ENCODE data around the gene BRIP1. TPM values are rescaled to one million over a fixed set of nuclear protein-coding genes. Genes with fewer than 3 reads are reported as not detected.

Gene BRIP1
- total RNA-seq, 1 donor from 2014 or later: 6.4 TPM

DNA sequence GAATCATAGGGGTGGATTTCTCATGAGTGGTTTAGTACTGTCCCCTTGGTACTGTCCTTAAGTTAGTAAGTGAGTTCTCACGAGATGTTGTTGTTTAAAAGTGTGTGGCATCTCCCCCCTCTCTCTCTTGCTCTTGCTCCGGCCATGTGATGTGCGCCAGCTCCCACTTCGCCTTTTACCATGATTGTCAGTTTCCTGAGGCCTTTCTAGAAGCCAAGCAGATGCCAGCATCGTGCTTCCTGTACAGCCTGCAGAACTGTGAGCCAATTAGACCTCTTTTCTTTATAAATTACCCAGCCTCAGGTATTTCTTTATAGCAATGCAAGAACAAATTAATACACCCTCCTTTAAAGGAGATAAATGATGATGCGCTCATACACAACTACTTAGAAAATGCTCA, 222.2 kb downstream of the BRIP1 start:
- Histone ChIP-seq H4K20me1 (ENCODE audit: insufficient read depth, low read length) (no peaks in the 10 kb centered on the region), H3K4me3 (ENCODE audit: insufficient read depth, low read depth, low read length) (no peak overlapping the region), H3K9me3 (ENCODE audit: insufficient read depth, low read depth, low read length) (no peaks in the 10 kb centered on the region), H3K79me2 (ENCODE audit: insufficient read depth, low read length) (no peaks in the 10 kb centered on the region), H3K36me3 (ENCODE audit: insufficient read depth, low read length) (no peaks in the 10 kb centered on the region), H3K27me3 (ENCODE audit: insufficient read depth, low read length) (no peaks in the 10 kb centered on the region), H2AFZ (ENCODE audit: low read depth, low read length) (no peak overlapping the region), H3K4me2 (ENCODE audit: low read length) (no peak overlapping the region), H3K4me1 (ENCODE audit: insufficient read depth, low read length) (peaks cover 2% of the 10 kb centered on the region), H3K27ac (ENCODE audit: low read depth, low read length) (no peak overlapping the region), H3K9ac (ENCODE audit: low read length) (no peak overlapping the region)
- FAIRE-seq (no peak), DNase-seq (ENCODE audit: low read depth) (no peak)
- Mint-ChIP-seq H3K27me3 (ENCODE audit: low read depth, unreplicated experiment) (peaks cover 2% of the 10 kb centered on the region), H3K27ac (ENCODE audit: unreplicated experiment) (no peak overlapping the region), H3K4me1 (ENCODE audit: low read depth, unreplicated experiment) (no peaks in the 10 kb centered on the region), H3K36me3 (ENCODE audit: low read depth, unreplicated experiment) (no peaks in the 10 kb centered on the region), H3K9me3 (ENCODE audit: unreplicated experiment) (no peaks in the 10 kb centered on the region), H3K4me3 (ENCODE audit: unreplicated experiment) (no peak overlapping the region)
- no peak for TF ChIP-seq EZH2 (IDR thresholded peaks at IDR 0.05; ENCODE audit: insufficient read depth, low read length)
- TF ChIP-seq, protein P1, sequence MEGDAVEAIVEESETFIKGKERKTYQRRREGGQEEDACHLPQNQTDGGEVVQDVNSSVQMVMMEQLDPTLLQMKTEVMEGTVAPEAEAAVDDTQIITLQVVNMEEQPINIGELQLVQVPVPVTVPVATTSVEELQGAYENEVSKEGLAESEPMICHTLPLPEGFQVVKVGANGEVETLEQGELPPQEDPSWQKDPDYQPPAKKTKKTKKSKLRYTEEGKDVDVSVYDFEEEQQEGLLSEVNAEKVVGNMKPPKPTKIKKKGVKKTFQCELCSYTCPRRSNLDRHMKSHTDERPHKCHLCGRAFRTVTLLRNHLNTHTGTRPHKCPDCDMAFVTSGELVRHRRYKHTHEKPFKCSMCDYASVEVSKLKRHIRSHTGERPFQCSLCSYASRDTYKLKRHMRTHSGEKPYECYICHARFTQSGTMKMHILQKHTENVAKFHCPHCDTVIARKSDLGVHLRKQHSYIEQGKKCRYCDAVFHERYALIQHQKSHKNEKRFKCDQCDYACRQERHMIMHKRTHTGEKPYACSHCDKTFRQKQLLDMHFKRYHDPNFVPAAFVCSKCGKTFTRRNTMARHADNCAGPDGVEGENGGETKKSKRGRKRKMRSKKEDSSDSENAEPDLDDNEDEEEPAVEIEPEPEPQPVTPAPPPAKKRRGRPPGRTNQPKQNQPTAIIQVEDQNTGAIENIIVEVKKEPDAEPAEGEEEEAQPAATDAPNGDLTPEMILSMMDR (IDR thresholded peaks at IDR 0.05; ENCODE audit: insufficient read depth, low read depth, low read length): no peak

DNA sequence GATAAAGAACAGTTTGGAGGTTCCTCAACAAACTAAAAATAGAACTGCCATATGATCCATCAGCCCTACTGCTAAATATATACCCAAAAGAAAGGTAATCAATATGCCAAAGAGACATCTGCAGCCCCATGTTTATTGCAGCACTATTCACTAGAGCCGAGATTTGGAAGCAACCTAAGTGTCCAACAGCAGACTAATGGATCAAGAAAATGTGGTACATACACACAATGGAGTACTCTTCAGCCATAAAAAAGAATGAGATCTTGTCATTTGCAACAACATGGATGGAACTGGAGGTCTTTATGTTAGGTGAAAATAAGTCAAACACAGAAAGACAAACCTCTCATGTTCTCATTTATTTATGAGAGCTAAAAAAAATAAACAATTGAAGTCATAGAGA, 223.5 kb downstream of the BRIP1 start:
- H3K27me3 Mint-ChIP-seq (ENCODE audit: low read depth, unreplicated experiment): peaks cover 2% of the 10 kb centered on the region
- no peak overlapping the region for H3K4me3 Mint-ChIP-seq (ENCODE audit: unreplicated experiment)
- Histone ChIP-seq H3K27ac (ENCODE audit: low read depth, low read length) (no peak overlapping the region), H4K20me1 (ENCODE audit: insufficient read depth, low read length) (no peaks in the 10 kb centered on the region), H3K4me2 (ENCODE audit: low read length) (no peak overlapping the region), H3K9me3 (ENCODE audit: insufficient read depth, low read depth, low read length) (no peaks in the 10 kb centered on the region), H3K9ac (ENCODE audit: low read length) (no peak overlapping the region), H3K36me3 (ENCODE audit: insufficient read depth, low read length) (no peaks in the 10 kb centered on the region), H3K27me3 (ENCODE audit: insufficient read depth, low read length) (no peaks in the 10 kb centered on the region), H2AFZ (ENCODE audit: low read depth, low read length) (no peak overlapping the region), H3K79me2 (ENCODE audit: insufficient read depth, low read length) (no peaks in the 10 kb centered on the region), H3K4me1 (ENCODE audit: insufficient read depth, low read length) (no peaks in the 10 kb centered on the region), H3K4me3 (ENCODE audit: insufficient read depth, low read depth, low read length) (no peak overlapping the region)
- no peaks in the 10 kb centered on the region for H3K36me3 Mint-ChIP-seq (ENCODE audit: low read depth, unreplicated experiment)
- H3K9me3 Mint-ChIP-seq (ENCODE audit: unreplicated experiment): peaks cover 2% of the 10 kb centered on the region
- no peak overlapping the region for H3K27ac Mint-ChIP-seq (ENCODE audit: unreplicated experiment)
- TF ChIP-seq, protein P1 (IDR thresholded peaks at IDR 0.05; ENCODE audit: insufficient read depth, low read depth, low read length): no peak
- no peak for TF ChIP-seq EZH2 (IDR thresholded peaks at IDR 0.05; ENCODE audit: insufficient read depth, low read length)
- H3K4me1 Mint-ChIP-seq (ENCODE audit: low read depth, unreplicated experiment): no peaks in the 10 kb centered on the region
- DNase-seq (ENCODE audit: low read depth): no peak
- no peak for FAIRE-seq

DNA sequence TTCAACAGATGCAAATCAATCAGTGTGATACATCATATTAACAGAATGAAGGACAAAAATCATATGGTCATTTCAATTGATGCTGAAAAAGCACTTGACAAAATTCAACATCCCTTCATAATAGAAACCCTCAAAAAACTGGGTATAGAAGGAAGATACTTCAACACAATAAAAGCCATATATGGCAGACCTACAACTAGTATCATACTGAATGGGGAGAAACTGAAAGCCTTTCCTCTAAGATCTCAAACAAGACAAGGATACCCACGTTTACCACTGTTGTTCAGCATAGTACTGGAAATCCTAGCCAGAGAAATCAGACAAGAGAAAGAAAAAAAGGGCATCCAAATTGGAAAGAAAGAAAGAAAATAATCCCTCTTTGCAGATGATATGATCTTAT, 225.2 kb downstream of the BRIP1 start:
- Histone ChIP-seq H3K9ac (ENCODE audit: low read length) (no peak overlapping the region), H3K79me2 (ENCODE audit: insufficient read depth, low read length) (no peaks in the 10 kb centered on the region), H3K27me3 (ENCODE audit: insufficient read depth, low read length) (no peaks in the 10 kb centered on the region), H3K4me1 (ENCODE audit: insufficient read depth, low read length) (no peaks in the 10 kb centered on the region), H2AFZ (ENCODE audit: low read depth, low read length) (no peak overlapping the region), H3K27ac (ENCODE audit: low read depth, low read length) (no peak overlapping the region), H3K9me3 (ENCODE audit: insufficient read depth, low read depth, low read length) (no peaks in the 10 kb centered on the region), H4K20me1 (ENCODE audit: insufficient read depth, low read length) (no peaks in the 10 kb centered on the region), H3K4me3 (ENCODE audit: insufficient read depth, low read depth, low read length) (no peak overlapping the region), H3K4me2 (ENCODE audit: low read length) (no peak overlapping the region), H3K36me3 (ENCODE audit: insufficient read depth, low read length) (no peaks in the 10 kb centered on the region)
- peaks cover 2% of the 10 kb centered on the region for H3K9me3 Mint-ChIP-seq (ENCODE audit: unreplicated experiment)
- TF ChIP-seq, protein P1 (IDR thresholded peaks at IDR 0.05; ENCODE audit: insufficient read depth, low read depth, low read length): no peak
- TF ChIP-seq EZH2 (IDR thresholded peaks at IDR 0.05; ENCODE audit: insufficient read depth, low read length): no peak
- DNase-seq (ENCODE audit: low read depth) (no peak), FAIRE-seq (no peak)
- no peak overlapping the region for H3K27ac Mint-ChIP-seq (ENCODE audit: unreplicated experiment)
- no peaks in the 10 kb centered on the region for H3K36me3 Mint-ChIP-seq (ENCODE audit: low read depth, unreplicated experiment)
- H3K4me1 Mint-ChIP-seq (ENCODE audit: low read depth, unreplicated experiment): no peaks in the 10 kb centered on the region
- no peak overlapping the region for H3K4me3 Mint-ChIP-seq (ENCODE audit: unreplicated experiment)
- no peaks in the 10 kb centered on the region for H3K27me3 Mint-ChIP-seq (ENCODE audit: low read depth, unreplicated experiment)
